HCT116 (cell line): ENCODE results near the gene OR10Z1. TPM values are rescaled to one million over a fixed set of nuclear protein-coding genes. Genes with fewer than 3 reads are reported as not detected.

ENCODE experiments used
- ATAC-seq: fragments of 200-7000 bp; cut with Tn5 transposase; 2 replicates; pipeline ENCODE4 v1.9.1; 2020; ENCODE audit warnings: mild to moderate bottlenecking, moderate library complexity
- BruUV-seq: library from RNA; stranded (reverse); fragments of 400-500 nt; replicated peaks from 2 replicates; lab custom pipeline; 2021; lab: Mats Ljungman, UMichigan
- CTCF ChIA-PET: fragments of 300-600 bp; sonication (Branson Sonifier 250); formaldehyde crosslinking; loops from one replicate; lab custom pipeline; 2021; ENCODE audit warnings: antibody characterized with exemption; lab: Charles Lee
- POLR2A ChIA-PET: fragments of 300-600, 350-600 bp; sonication (Branson Sonifier 250); formaldehyde crosslinking; loops from one replicate; lab custom pipeline; 2021; ENCODE audit warnings: antibody characterized with exemption; lab: Charles Lee
- RAD21 ChIA-PET, 2 experiments: fragments of 300-600 bp; sonication (Branson Sonifier 250); formaldehyde crosslinking; loops; one replicate each; lab custom pipeline; 2023; ENCODE audit warnings: low total read pairs in 2 of 2; ENCODE audit not compliant: uncharacterized antibody in 2 of 2, unreplicated experiment in 2 of 2, low non-redundant PET in 1 of 2; lab: Charles Lee
- DNase-seq: peaks from one replicate; pipeline ENCODE4 v3.0.0-alpha.2; 2010; ENCODE audit warnings: low read depth, low spot score
- H2AFZ ChIP-seq: fragments of 200-600 bp; shearing (Covaris generic), sonication (generic); 2 replicates; pipeline ENCODE4 v1.6.1; 2017; ENCODE audit warnings: low read depth, mixed run types, mixed read lengths, antibody characterized with exemption, low read length; ENCODE audit not compliant: poor library complexity, severe bottlenecking
- H3K27ac ChIP-seq: 2 replicates; pipeline ENCODE4 v1.5.1; 2012; ENCODE audit warnings: low read depth, low read length
- H3K27me3 ChIP-seq: fragments of 200-600 bp; sonication (generic); 2 replicates; pipeline ENCODE4 v1.6.1; 2016; ENCODE audit warnings: mixed run types, low read length, mixed read lengths; ENCODE audit not compliant: insufficient read depth
- H3K36me3 ChIP-seq, 2 experiments: fragments of 200-500 bp in 1 of 2; fragments of 200-600 bp in 1 of 2; sonication (Bioruptor generic) in 1 of 2; sonication (generic) in 1 of 2; 2 replicates each; pipeline versions ENCODE4 v1.5.1 to v1.6.1; 2014 to 2016; ENCODE audit warnings: low read length in 2 of 2, inconsistent platforms in 1 of 2, mixed read lengths in 1 of 2, mixed run types in 1 of 2; ENCODE audit not compliant: insufficient read depth in 2 of 2, control insufficient read depth in 1 of 2
- H3K4me1 ChIP-seq, 2 experiments: fragments of 200-600 bp in 1 of 2; sonication (generic) in 1 of 2; 2 replicates each; pipeline versions ENCODE4 v1.5.1 to v1.6.1; 2012 to 2017; ENCODE audit warnings: low read length in 2 of 2, inconsistent platforms in 1 of 2, mild to moderate bottlenecking in 1 of 2, mixed read lengths in 1 of 2, mixed run types in 1 of 2, moderate library complexity in 1 of 2; ENCODE audit not compliant: insufficient read depth in 2 of 2, control insufficient read depth in 1 of 2
- H3K4me2 ChIP-seq: fragments of 200-600 bp; sonication (generic); 2 replicates; pipeline ENCODE4 v1.6.1; 2017; ENCODE audit warnings: mixed run types, low read length, mixed read lengths
- H3K4me3 ChIP-seq, 2 experiments: fragments of 200-600 bp in 1 of 2; sonication (generic) in 1 of 2; replicated peaks in 1 of 2; 2 replicates each; pipeline ENCODE4 v1.5.1; 2011 to 2016; ENCODE audit warnings: low read length in 2 of 2, control low read depth in 1 of 2, low read depth in 1 of 2, mild to moderate bottlenecking in 1 of 2, mixed read lengths in 1 of 2, mixed run types in 1 of 2
- H3K79me2 ChIP-seq: fragments of 200-600 bp; sonication (generic); 2 replicates; pipeline ENCODE4 v1.6.1; 2017; ENCODE audit warnings: mild to moderate bottlenecking, mixed run types, low read length, moderate library complexity, mixed read lengths; ENCODE audit not compliant: insufficient read depth
- H3K9ac ChIP-seq: fragments of 200-600 bp; sonication (generic); 2 replicates; pipeline ENCODE4 v1.6.1; 2016; ENCODE audit warnings: low read length, mixed read lengths
- H3K9me2 ChIP-seq: fragments of 200-600 bp; sonication (generic), shearing (Covaris generic); 2 replicates; pipeline ENCODE4 v1.6.1; 2017; ENCODE audit warnings: mixed run types, mild to moderate bottlenecking, moderate library complexity; ENCODE audit not compliant: insufficient read depth
- H3K9me3 ChIP-seq, 2 experiments: fragments of 200-500 bp in 1 of 2; fragments of 200-600 bp in 1 of 2; sonication (Bioruptor generic) in 1 of 2; sonication (generic) in 1 of 2; 2 replicates each; pipeline ENCODE4 v1.6.1; 2014 to 2017; ENCODE audit warnings: low read length in 2 of 2, mixed read lengths in 2 of 2, inconsistent platforms in 1 of 2, low read depth in 1 of 2, mild to moderate bottlenecking in 1 of 2, mixed run types in 1 of 2, moderate library complexity in 1 of 2; ENCODE audit not compliant: control insufficient read depth in 1 of 2, insufficient read depth in 1 of 2
- H4K20me1 ChIP-seq: fragments of 200-600 bp; sonication (generic), shearing (Covaris generic); 2 replicates; pipeline ENCODE4 v1.6.1; 2017; ENCODE audit warnings: mixed run types, mild to moderate bottlenecking, moderate library complexity; ENCODE audit not compliant: insufficient read depth
- CBX3 ChIP-seq: IDR thresholded peaks from 2 replicates; pipeline ENCODE4 v1.6.1; 2012; ENCODE audit warnings: low read depth
- EZH2phosphoT487 ChIP-seq: fragments of 200-600 bp; IDR thresholded peaks from 2 replicates; pipeline ENCODE4 v1.6.1; 2018; ENCODE audit warnings: antibody characterized with exemption, borderline replicate concordance
- FOSL1 ChIP-seq: IDR thresholded peaks from 2 replicates; pipeline ENCODE4 v1.6.1; 2012; ENCODE audit warnings: low read depth
- JUND ChIP-seq: IDR thresholded peaks from 2 replicates; pipeline ENCODE4 v1.6.1; 2012
- POLR2A ChIP-seq: IDR thresholded peaks from 2 replicates; pipeline ENCODE4 v1.7.0; 2011; ENCODE audit warnings: borderline replicate concordance; ENCODE audit not compliant: insufficient read depth, insufficient read length; ENCODE audit errors: extremely low read depth
- RAD21 ChIP-seq: IDR thresholded peaks from 2 replicates; pipeline ENCODE4 v1.6.1; 2012; ENCODE audit warnings: low read depth, mild to moderate bottlenecking
- ZNF274 ChIP-seq: fragments of 200-500 bp; sonication (Bioruptor generic); IDR thresholded peaks from 2 replicates; pipeline ENCODE4 v1.6.1; 2014; ENCODE audit warnings: mild to moderate bottlenecking, low read depth, low read length, inconsistent platforms
- intact Hi-C: fragments of 100-400 bp; cut with micrococcal nuclease; formaldehyde crosslinking; loops from 2 replicates; pipeline ENCODE4 v1.10.0; 2022
- total RNA-seq: library from RNA; stranded (reverse); gene quantifications from one replicate; pipeline ENCODE4 v1.2.1, GENCODE V29; 2021; ENCODE audit not compliant: unreplicated experiment
- TF ChIP-seq, protein P1 (sequence below): IDR thresholded peaks from 2 replicates; pipeline ENCODE4 v1.6.1; 2011; ENCODE audit warnings: mild to moderate bottlenecking, low read length, moderate library complexity; ENCODE audit not compliant: insufficient replicate concordance; ENCODE audit errors: extremely low read depth
- TF ChIP-seq, protein P2 (sequence below): IDR thresholded peaks from 2 replicates; pipeline ENCODE4 v1.6.1; 2012
- TF ChIP-seq, protein P3 (sequence below): IDR thresholded peaks from 2 replicates; pipeline ENCODE4 v1.6.1; 2012
- TF ChIP-seq, protein P4 (sequence below): IDR thresholded peaks from 2 replicates; pipeline ENCODE4 v1.6.1; 2012; ENCODE audit warnings: low read depth
- TF ChIP-seq, protein P5 (sequence below), 3 experiments: fragments of 200-600 bp in 1 of 3; sonication (generic) in 1 of 3; IDR thresholded peaks in 2 of 3; conservative IDR thresholded peaks in 1 of 3; 2 replicates each; pipeline ENCODE4 v1.5.1; 2012 to 2017; ENCODE audit warnings: low read depth in 2 of 3, low read length in 2 of 3, antibody characterized with exemption in 1 of 3, borderline replicate concordance in 1 of 3, control low read depth in 1 of 3, mild to moderate bottlenecking in 1 of 3, mixed read lengths in 1 of 3, mixed run types in 1 of 3, moderate library complexity in 1 of 3; ENCODE audit not compliant: insufficient read depth in 1 of 3

The OR10Z1 gene
- total RNA-seq, 1 experiment from 2014 or later = not detected

DNA sequence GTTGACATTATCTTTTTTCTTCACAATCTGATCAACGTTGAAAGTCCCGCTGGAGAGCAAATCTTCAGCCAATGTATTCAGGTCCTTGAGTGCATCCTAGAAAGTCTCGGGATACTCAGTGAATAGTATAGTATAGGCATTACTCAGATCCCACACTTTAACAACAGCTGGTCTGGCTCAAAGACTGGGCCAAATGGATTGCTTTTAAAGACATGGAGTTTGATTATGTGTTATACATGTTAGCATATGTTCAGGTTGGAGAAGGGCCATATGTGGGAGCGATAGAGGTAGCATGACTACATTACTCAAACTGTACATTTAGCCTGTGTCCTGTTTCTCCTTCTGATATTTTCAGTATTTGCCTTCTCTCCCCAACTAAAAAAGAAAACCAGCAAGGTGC, 33.1 kb downstream of the OR10Z1 start:
- Histone ChIP-seq H3K79me2 (no peaks in the 10 kb centered on the region), H3K4me2 (no peak overlapping the region), H3K9me3 (no peaks in the 10 kb centered on the region), H3K36me3 (no peaks in the 10 kb centered on the region), H3K4me1 (no peaks in the 10 kb centered on the region), H4K20me1 (no peaks in the 10 kb centered on the region), H3K27ac (no peak overlapping the region), H2AFZ (no peak overlapping the region), H3K9ac (no peak overlapping the region), H3K9me2 (no peaks in the 10 kb centered on the region), H3K4me3 (no peak overlapping the region), H3K27me3 (no peaks in the 10 kb centered on the region)
- no peak for ATAC-seq
- no TSS peak for BruUV-seq
- ChIA-PET RAD21 (no interaction called here), POLR2A (no interaction called here), CTCF (no interaction called here)
- TF ChIP-seq EZH2phosphoT487 (no peak), FOSL1 (no peak), CBX3 (no peak), ZNF274 (no peak)
- TF ChIP-seq, protein P1, sequence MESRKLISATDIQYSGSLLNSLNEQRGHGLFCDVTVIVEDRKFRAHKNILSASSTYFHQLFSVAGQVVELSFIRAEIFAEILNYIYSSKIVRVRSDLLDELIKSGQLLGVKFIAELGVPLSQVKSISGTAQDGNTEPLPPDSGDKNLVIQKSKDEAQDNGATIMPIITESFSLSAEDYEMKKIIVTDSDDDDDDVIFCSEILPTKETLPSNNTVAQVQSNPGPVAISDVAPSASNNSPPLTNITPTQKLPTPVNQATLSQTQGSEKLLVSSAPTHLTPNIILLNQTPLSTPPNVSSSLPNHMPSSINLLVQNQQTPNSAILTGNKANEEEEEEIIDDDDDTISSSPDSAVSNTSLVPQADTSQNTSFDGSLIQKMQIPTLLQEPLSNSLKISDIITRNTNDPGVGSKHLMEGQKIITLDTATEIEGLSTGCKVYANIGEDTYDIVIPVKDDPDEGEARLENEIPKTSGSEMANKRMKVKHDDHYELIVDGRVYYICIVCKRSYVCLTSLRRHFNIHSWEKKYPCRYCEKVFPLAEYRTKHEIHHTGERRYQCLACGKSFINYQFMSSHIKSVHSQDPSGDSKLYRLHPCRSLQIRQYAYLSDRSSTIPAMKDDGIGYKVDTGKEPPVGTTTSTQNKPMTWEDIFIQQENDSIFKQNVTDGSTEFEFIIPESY = no peak
- TF ChIP-seq, protein P2, sequence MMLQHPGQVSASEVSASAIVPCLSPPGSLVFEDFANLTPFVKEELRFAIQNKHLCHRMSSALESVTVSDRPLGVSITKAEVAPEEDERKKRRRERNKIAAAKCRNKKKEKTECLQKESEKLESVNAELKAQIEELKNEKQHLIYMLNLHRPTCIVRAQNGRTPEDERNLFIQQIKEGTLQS = no peak
- DNase-seq = no peak
- intact Hi-C loops = no loop called here

DNA sequence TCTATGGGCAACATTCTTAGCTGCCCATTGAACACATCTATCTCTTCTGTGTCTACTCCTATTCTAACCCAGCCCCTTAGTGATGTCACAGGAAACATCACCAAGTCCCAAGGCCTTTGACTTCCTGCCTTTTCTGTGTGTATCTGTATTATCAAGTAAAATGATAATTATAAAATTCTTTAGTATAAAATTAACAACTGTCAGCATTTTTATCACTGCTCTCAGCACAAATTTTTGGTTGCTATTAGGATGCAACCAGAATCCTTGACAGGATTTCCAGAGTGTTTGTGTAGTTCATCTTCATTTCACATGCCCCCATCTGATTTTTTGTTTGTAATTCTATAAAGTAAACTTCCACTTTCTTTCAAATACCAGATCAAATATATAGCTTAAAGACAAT, 33.8 kb downstream of the OR10Z1 start:
- no TSS peak for BruUV-seq

More for the DNA sequence above, 33.8 kb downstream of the OR10Z1 start:
- no peaks in the 10 kb centered on the region for H3K27me3 ChIP-seq
- H3K4me1 ChIP-seq = no peaks in the 10 kb centered on the region
- no peak overlapping the region for H3K27ac ChIP-seq
- ChIA-PET POLR2A (no interaction called here), CTCF (no interaction called here), RAD21 (no interaction called here)
- H3K9ac ChIP-seq = no peak overlapping the region
- no peaks in the 10 kb centered on the region for H3K79me2 ChIP-seq
- H4K20me1 ChIP-seq = no peaks in the 10 kb centered on the region
- DNase-seq = no peak
- no peak overlapping the region for H2AFZ ChIP-seq
- H3K9me2 ChIP-seq = no peaks in the 10 kb centered on the region
- H3K4me3 ChIP-seq = no peak overlapping the region
- ATAC-seq = no peak
- H3K4me2 ChIP-seq = no peak overlapping the region
- intact Hi-C loops = no loop called here
- no peaks in the 10 kb centered on the region for H3K9me3 ChIP-seq
- TF ChIP-seq, protein P3, sequence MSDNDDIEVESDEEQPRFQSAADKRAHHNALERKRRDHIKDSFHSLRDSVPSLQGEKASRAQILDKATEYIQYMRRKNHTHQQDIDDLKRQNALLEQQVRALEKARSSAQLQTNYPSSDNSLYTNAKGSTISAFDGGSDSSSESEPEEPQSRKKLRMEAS = no peak
- no peak for TF ChIP-seq POLR2A
- no peak for TF ChIP-seq CBX3
- TF ChIP-seq, protein P4, sequence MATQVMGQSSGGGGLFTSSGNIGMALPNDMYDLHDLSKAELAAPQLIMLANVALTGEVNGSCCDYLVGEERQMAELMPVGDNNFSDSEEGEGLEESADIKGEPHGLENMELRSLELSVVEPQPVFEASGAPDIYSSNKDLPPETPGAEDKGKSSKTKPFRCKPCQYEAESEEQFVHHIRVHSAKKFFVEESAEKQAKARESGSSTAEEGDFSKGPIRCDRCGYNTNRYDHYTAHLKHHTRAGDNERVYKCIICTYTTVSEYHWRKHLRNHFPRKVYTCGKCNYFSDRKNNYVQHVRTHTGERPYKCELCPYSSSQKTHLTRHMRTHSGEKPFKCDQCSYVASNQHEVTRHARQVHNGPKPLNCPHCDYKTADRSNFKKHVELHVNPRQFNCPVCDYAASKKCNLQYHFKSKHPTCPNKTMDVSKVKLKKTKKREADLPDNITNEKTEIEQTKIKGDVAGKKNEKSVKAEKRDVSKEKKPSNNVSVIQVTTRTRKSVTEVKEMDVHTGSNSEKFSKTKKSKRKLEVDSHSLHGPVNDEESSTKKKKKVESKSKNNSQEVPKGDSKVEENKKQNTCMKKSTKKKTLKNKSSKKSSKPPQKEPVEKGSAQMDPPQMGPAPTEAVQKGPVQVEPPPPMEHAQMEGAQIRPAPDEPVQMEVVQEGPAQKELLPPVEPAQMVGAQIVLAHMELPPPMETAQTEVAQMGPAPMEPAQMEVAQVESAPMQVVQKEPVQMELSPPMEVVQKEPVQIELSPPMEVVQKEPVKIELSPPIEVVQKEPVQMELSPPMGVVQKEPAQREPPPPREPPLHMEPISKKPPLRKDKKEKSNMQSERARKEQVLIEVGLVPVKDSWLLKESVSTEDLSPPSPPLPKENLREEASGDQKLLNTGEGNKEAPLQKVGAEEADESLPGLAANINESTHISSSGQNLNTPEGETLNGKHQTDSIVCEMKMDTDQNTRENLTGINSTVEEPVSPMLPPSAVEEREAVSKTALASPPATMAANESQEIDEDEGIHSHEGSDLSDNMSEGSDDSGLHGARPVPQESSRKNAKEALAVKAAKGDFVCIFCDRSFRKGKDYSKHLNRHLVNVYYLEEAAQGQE = no peak
- no peak for TF ChIP-seq JUND
- TF ChIP-seq, protein P5, sequence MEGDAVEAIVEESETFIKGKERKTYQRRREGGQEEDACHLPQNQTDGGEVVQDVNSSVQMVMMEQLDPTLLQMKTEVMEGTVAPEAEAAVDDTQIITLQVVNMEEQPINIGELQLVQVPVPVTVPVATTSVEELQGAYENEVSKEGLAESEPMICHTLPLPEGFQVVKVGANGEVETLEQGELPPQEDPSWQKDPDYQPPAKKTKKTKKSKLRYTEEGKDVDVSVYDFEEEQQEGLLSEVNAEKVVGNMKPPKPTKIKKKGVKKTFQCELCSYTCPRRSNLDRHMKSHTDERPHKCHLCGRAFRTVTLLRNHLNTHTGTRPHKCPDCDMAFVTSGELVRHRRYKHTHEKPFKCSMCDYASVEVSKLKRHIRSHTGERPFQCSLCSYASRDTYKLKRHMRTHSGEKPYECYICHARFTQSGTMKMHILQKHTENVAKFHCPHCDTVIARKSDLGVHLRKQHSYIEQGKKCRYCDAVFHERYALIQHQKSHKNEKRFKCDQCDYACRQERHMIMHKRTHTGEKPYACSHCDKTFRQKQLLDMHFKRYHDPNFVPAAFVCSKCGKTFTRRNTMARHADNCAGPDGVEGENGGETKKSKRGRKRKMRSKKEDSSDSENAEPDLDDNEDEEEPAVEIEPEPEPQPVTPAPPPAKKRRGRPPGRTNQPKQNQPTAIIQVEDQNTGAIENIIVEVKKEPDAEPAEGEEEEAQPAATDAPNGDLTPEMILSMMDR (IDR thresholded peaks at IDR 0.05 in 2 of 3, conservative IDR thresholded peaks at IDR 0.05 in 1 of 3; ENCODE audit: borderline replicate concordance in 1 of 3, insufficient read depth in 1 of 3, low read depth in 2 of 3, low read length in 2 of 3) = no peak
- no peak for TF ChIP-seq RAD21
- no peaks in the 10 kb centered on the region for H3K36me3 ChIP-seq
